GM19397 (cell line): Measurements from ENCODE around the gene LNX1.

Source experiments
- ATAC-seq: cut with Tn5 transposase; IDR thresholded peaks from one replicate; pipeline ENCODE4 v1.9.1; 2021; ENCODE audit warnings: mild to moderate bottlenecking, moderate library complexity; ENCODE audit not compliant: unreplicated experiment

The LNX1 gene

GRCh38 chr4:53538756-53539155 is 52.5 kb downstream of the LNX1 start:
- no peak for ATAC-seq

GRCh38 chr4:53537606-53538005 is 53.7 kb downstream of the LNX1 start:
- ATAC-seq: no peak

- ATAC-seq: no peak
Observed at GRCh38 chr4:53536328-53536727, 55.0 kb downstream of the LNX1 start.

GRCh38 chr4:53535567-53535966 is 55.7 kb downstream of the LNX1 start:
- no peak for ATAC-seq

GRCh38 chr4:53534684-53535083 is 56.6 kb downstream of the LNX1 start:
- ATAC-seq: no peak

- no peak for ATAC-seq
Observed at GRCh38 chr4:53532521-53532920, 58.8 kb downstream of the LNX1 start.

- no peak for ATAC-seq
Observed at GRCh38 chr4:53531585-53532224, 59.6 kb downstream of the LNX1 start.

- ATAC-seq: no peak
Observed at GRCh38 chr4:53529025-53529424, 62.3 kb downstream of the LNX1 start.

- no peak for ATAC-seq
Observed at GRCh38 chr4:53527930-53528329, 63.4 kb downstream of the LNX1 start.

GRCh38 chr4:53527326-53527725 is 64.0 kb downstream of the LNX1 start:
- ATAC-seq: no peak

- ATAC-seq: no peak
Observed at GRCh38 chr4:53522334-53522733, 69.0 kb downstream of the LNX1 start.

- ATAC-seq: no peak
Observed at GRCh38 chr4:53520116-53520515, 71.2 kb downstream of the LNX1 start.

GRCh38 chr4:53518807-53519206 is 72.5 kb downstream of the LNX1 start:
- ATAC-seq: no peak

GRCh38 chr4:53515076-53515475 is 76.2 kb downstream of the LNX1 start:
- no peak for ATAC-seq

GRCh38 chr4:53514509-53514908 is 76.8 kb downstream of the LNX1 start:
- ATAC-seq: no peak

GRCh38 chr4:53512608-53513007 is 78.7 kb downstream of the LNX1 start:
- no peak for ATAC-seq

- no peak for ATAC-seq
Observed at GRCh38 chr4:53511014-53511413, 80.3 kb downstream of the LNX1 start.

GRCh38 chr4:53510321-53510720 is 81.0 kb downstream of the LNX1 start:
- ATAC-seq: no peak

GRCh38 chr4:53508446-53508845 is 82.8 kb downstream of the LNX1 start:
- ATAC-seq: no peak

GRCh38 chr4:53507671-53508286 is 83.5 kb downstream of the LNX1 start:
- no peak for ATAC-seq

GRCh38 chr4:53507058-53507457 is 84.2 kb downstream of the LNX1 start:
- ATAC-seq: no peak

- no peak for ATAC-seq
Observed at GRCh38 chr4:53505947-53506346, 85.3 kb downstream of the LNX1 start.

GRCh38 chr4:53502094-53502493 is 89.2 kb downstream of the LNX1 start:
- ATAC-seq: no peak
